Activated T-cell treated with anti-CD3 and anti-CD28 coated beads for 1 hour (primary cell): ENCODE data around the gene C5orf47.

Experiments
- DNase-seq: peaks from one replicate; pipeline ENCODE4 v3.0.0-alpha.2; 2020; ENCODE audit warnings: low read depth

The C5orf47 gene

GRCh38 chr5:174044466-174045254 lies 55.7 kb downstream of the C5orf47 start:
- no peak for DNase-seq

- DNase-seq = no peak
Observed at GRCh38 chr5:174045470-174046025, 56.6 kb downstream of the C5orf47 start, which contains the start of gene NSG2. TSS of gene NSG2 (plus strand) at chr5:174045706. CDS start at chr5:174046756, 1,050 bp downstream.

GRCh38 chr5:174046558-174046957 lies 57.6 kb downstream of the C5orf47 start:
- no peak for DNase-seq

- DNase-seq = no peak
Observed at GRCh38 chr5:174047472-174048099, 58.6 kb downstream of the C5orf47 start.

- no peak for DNase-seq
Observed at GRCh38 chr5:174052636-174053035, 63.7 kb downstream of the C5orf47 start.

DNA sequence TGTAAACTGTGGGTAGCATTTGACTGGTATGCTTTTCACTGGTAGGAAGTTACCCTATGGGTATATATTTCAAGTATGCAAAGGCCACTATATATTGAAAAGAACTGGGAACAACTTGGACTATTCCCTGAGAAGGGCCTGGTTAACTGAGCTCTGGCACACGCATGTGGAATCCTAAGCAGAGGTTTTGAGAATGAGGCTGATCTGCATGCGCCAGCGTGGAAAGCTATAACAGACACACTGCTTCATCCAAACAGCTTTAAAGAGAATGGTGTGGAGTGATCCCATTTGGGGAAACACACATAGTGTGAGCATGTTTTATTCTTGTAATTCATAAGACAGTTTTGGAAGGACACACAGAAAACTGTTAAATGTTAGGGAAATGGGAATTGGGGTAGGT lies 64.9 kb downstream of the C5orf47 start:
- no peak for DNase-seq
